ENCODE results near the gene MUC5B. TPM values are rescaled to one million over a fixed set of nuclear protein-coding genes. Genes with fewer than 3 reads are reported as not detected.
"Not testable (repeated sequence)": the region's sequence is repeated elsewhere in the genome, so short reads cannot be mapped to it uniquely, and the experiment has no call there.

MUC5B gene
- total RNA-seq, 1 experiment from 2014 or later = not detected

GRCh38 chr11:1235306-1235900, 12.5 kb downstream of the MUC5B start:
- Histone ChIP-seq H3K27me3 (no peaks in the 10 kb centered on the region), H3K27ac (no peak overlapping the region), H3K9me3 (replicated peaks) (no peaks in the 10 kb centered on the region), H3K4me3 (no peak overlapping the region), H3K4me1 (no peaks in the 10 kb centered on the region), H3K36me3 (no peaks in the 10 kb centered on the region)
- DNase-seq = no peak

GRCh38 chr11:1235901-1236315, 13.0 kb downstream of the MUC5B start:
- H3K4me1 ChIP-seq = no peaks in the 10 kb centered on the region
- H3K9me3 ChIP-seq (replicated peaks) = no peaks in the 10 kb centered on the region
- H3K27me3 ChIP-seq = no peaks in the 10 kb centered on the region
- no peaks in the 10 kb centered on the region for H3K36me3 ChIP-seq
- no peak overlapping the region for H3K4me3 ChIP-seq
- no peak for DNase-seq
- H3K27ac ChIP-seq = no peak overlapping the region

GRCh38 chr11:1236316-1237127, 13.7 kb downstream of the MUC5B start:
- H3K4me3 ChIP-seq = no peak overlapping the region
- H3K4me1 ChIP-seq = no peaks in the 10 kb centered on the region
- no peak overlapping the region for H3K27ac ChIP-seq
- H3K9me3 ChIP-seq (replicated peaks) = no peaks in the 10 kb centered on the region
- no peaks in the 10 kb centered on the region for H3K36me3 ChIP-seq
- H3K27me3 ChIP-seq = no peaks in the 10 kb centered on the region
- DNase-seq = no peak

GRCh38 chr11:1237128-1237580, 14.3 kb downstream of the MUC5B start:
- no peaks in the 10 kb centered on the region for H3K36me3 ChIP-seq
- no peaks in the 10 kb centered on the region for H3K4me1 ChIP-seq
- H3K27me3 ChIP-seq = no peaks in the 10 kb centered on the region
- no peak overlapping the region for H3K27ac ChIP-seq
- H3K4me3 ChIP-seq = no peak overlapping the region
- H3K9me3 ChIP-seq (replicated peaks) = no peaks in the 10 kb centered on the region
- no peak for DNase-seq

GRCh38 chr11:1237851-1238250, 15.0 kb downstream of the MUC5B start:
- DNase-seq = no peak
- Histone ChIP-seq H3K36me3 (no peaks in the 10 kb centered on the region), H3K9me3 (replicated peaks) (no peaks in the 10 kb centered on the region), H3K4me1 (no peaks in the 10 kb centered on the region), H3K4me3 (no peak overlapping the region), H3K27ac (no peak overlapping the region), H3K27me3 (no peaks in the 10 kb centered on the region)

- no peaks in the 10 kb centered on the region for H3K9me3 ChIP-seq (replicated peaks)
- H3K4me1 ChIP-seq = no peaks in the 10 kb centered on the region
- no peaks in the 10 kb centered on the region for H3K36me3 ChIP-seq
- H3K27ac ChIP-seq = no peak overlapping the region
- H3K4me3 ChIP-seq = no peak overlapping the region
- no peaks in the 10 kb centered on the region for H3K27me3 ChIP-seq
- peak; percentile 40 to 47 for DNase-seq
Measured at GRCh38 chr11:1238767-1239595, 16.1 kb downstream of the MUC5B start.

- Histone ChIP-seq H3K4me1 (no peaks in the 10 kb centered on the region), H3K9me3 (replicated peaks) (no peaks in the 10 kb centered on the region), H3K36me3 (no peaks in the 10 kb centered on the region), H3K4me3 (no peak overlapping the region), H3K27ac (no peak overlapping the region), H3K27me3 (no peaks in the 10 kb centered on the region)
- DNase-seq = no peak
Measured at GRCh38 chr11:1239596-1240205, 16.8 kb downstream of the MUC5B start.

- no peak for DNase-seq
- Histone ChIP-seq H3K4me3 (no peak overlapping the region), H3K27ac (no peak overlapping the region), H3K36me3 (no peaks in the 10 kb centered on the region), H3K9me3 (replicated peaks) (no peaks in the 10 kb centered on the region), H3K4me1 (no peaks in the 10 kb centered on the region), H3K27me3 (no peaks in the 10 kb centered on the region)
Measured at GRCh38 chr11:1240771-1241170, 17.9 kb downstream of the MUC5B start.

- Histone ChIP-seq H3K4me1 (no peaks in the 10 kb centered on the region), H3K27me3 (no peaks in the 10 kb centered on the region), H3K27ac (no peak overlapping the region), H3K9me3 (replicated peaks) (no peaks in the 10 kb centered on the region), H3K36me3 (no peaks in the 10 kb centered on the region), H3K4me3 (no peak overlapping the region)
- DNase-seq = no peak
Measured at GRCh38 chr11:1241706-1242105, 18.8 kb downstream of the MUC5B start.

- H3K4me3 ChIP-seq = no peak overlapping the region
- no peaks in the 10 kb centered on the region for H3K4me1 ChIP-seq
- no peaks in the 10 kb centered on the region for H3K27me3 ChIP-seq
- H3K27ac ChIP-seq = no peak overlapping the region
- no peak for DNase-seq
- no peaks in the 10 kb centered on the region for H3K36me3 ChIP-seq
- H3K9me3 ChIP-seq (replicated peaks) = no peaks in the 10 kb centered on the region
Measured at GRCh38 chr11:1242289-1242688, 19.4 kb downstream of the MUC5B start.

GRCh38 chr11:1242751-1243150, 19.9 kb downstream of the MUC5B start:
- H3K4me1 ChIP-seq; H3K36me3 ChIP-seq; H3K4me3 ChIP-seq; H3K27me3 ChIP-seq; H3K9me3 ChIP-seq (replicated peaks); DNase-seq; H3K27ac ChIP-seq: not testable (repeated sequence)

- not testable (repeated sequence) for H3K27me3 ChIP-seq; H3K36me3 ChIP-seq; H3K27ac ChIP-seq; H3K9me3 ChIP-seq (replicated peaks); H3K4me1 ChIP-seq; H3K4me3 ChIP-seq; DNase-seq
Measured at GRCh38 chr11:1243521-1243920, 20.7 kb downstream of the MUC5B start.

- H3K27me3 ChIP-seq; DNase-seq; H3K9me3 ChIP-seq (replicated peaks); H3K4me3 ChIP-seq; H3K4me1 ChIP-seq; H3K27ac ChIP-seq; H3K36me3 ChIP-seq: not testable (repeated sequence)
Measured at GRCh38 chr11:1244557-1244956, 21.7 kb downstream of the MUC5B start.

- DNase-seq; H3K27ac ChIP-seq; H3K4me3 ChIP-seq; H3K9me3 ChIP-seq (replicated peaks); H3K4me1 ChIP-seq; H3K36me3 ChIP-seq; H3K27me3 ChIP-seq: not testable (repeated sequence)
Measured at GRCh38 chr11:1245717-1246116, 22.9 kb downstream of the MUC5B start.

- not testable (repeated sequence) for H3K36me3 ChIP-seq; DNase-seq; H3K9me3 ChIP-seq (replicated peaks); H3K4me1 ChIP-seq; H3K27me3 ChIP-seq; H3K4me3 ChIP-seq; H3K27ac ChIP-seq
Measured at GRCh38 chr11:1246301-1246700, 23.4 kb downstream of the MUC5B start.

Measured in SJCRH30 (cell line).